Measurements from ENCODE around the gene CFAP68.

Gene CFAP68

GRCh38 chr11:111908639-111909305 lies 29.4 kb downstream of the CFAP68 start:
- TF ChIP-seq TAF1 (IDR thresholded peaks at IDR 0.05; ENCODE audit: borderline replicate concordance, insufficient read depth, low read length), result no peak
- TF ChIP-seq FOXP2 (optimal IDR thresholded peaks at IDR 0.05; ENCODE audit: borderline replicate concordance, extremely low read depth, extremely low read length, insufficient read depth), result no peak

- TF ChIP-seq FOXP2 (optimal IDR thresholded peaks at IDR 0.05; ENCODE audit: borderline replicate concordance, extremely low read depth, extremely low read length, insufficient read depth) (no peak), REST (IDR thresholded peaks at IDR 0.05; ENCODE audit: insufficient read depth in 1 of 2, low read depth in 2 of 2, low read length in 2 of 2) (no peak), POLR2AphosphoS5 (IDR thresholded peaks at IDR 0.05; ENCODE audit: low read depth, low read length) (no peak)
Measured at GRCh38 chr11:111909378-111909777, 30.0 kb downstream of the CFAP68 start.

- TF ChIP-seq POLR2AphosphoS5 (IDR thresholded peaks at IDR 0.05; ENCODE audit: low read depth, low read length) (no peak), SIN3A (IDR thresholded peaks at IDR 0.05; ENCODE audit: borderline replicate concordance, insufficient read depth, low read length) (no peak), TAF1 (IDR thresholded peaks at IDR 0.05; ENCODE audit: borderline replicate concordance, insufficient read depth, low read length) (no peak)
Measured at GRCh38 chr11:111910676-111911562, 31.6 kb downstream of the CFAP68 start.

GRCh38 chr11:111911563-111912401 lies 32.4 kb downstream of the CFAP68 start, which contains the start of gene CRYAB:
CRYAB (minus strand) TSS chr11:111911770; CDS start chr11:111911724, 46 bp downstream.
- no peak for TF ChIP-seq FOXP2 (optimal IDR thresholded peaks at IDR 0.05; ENCODE audit: borderline replicate concordance, extremely low read depth, extremely low read length, insufficient read depth)
- no peak for TF ChIP-seq REST (IDR thresholded peaks at IDR 0.05; ENCODE audit: insufficient read depth in 1 of 2, low read depth in 2 of 2, low read length in 2 of 2)
- no peak for TF ChIP-seq SIN3A (IDR thresholded peaks at IDR 0.05; ENCODE audit: borderline replicate concordance, insufficient read depth, low read length)
- no peak for TF ChIP-seq TAF1 (IDR thresholded peaks at IDR 0.05; ENCODE audit: borderline replicate concordance, insufficient read depth, low read length)
- no peak for TF ChIP-seq POLR2AphosphoS5 (IDR thresholded peaks at IDR 0.05; ENCODE audit: low read depth, low read length)

GRCh38 chr11:111912535-111912934 lies 33.2 kb downstream of the CFAP68 start, which contains the start of gene HSPB2:
HSPB2 (plus strand) TSS chr11:111912734; CDS start chr11:111912830, 96 bp downstream.
- TF ChIP-seq POLR2AphosphoS5 (IDR thresholded peaks at IDR 0.05; ENCODE audit: low read depth, low read length) (no peak), TAF1 (IDR thresholded peaks at IDR 0.05; ENCODE audit: borderline replicate concordance, insufficient read depth, low read length) (no peak), REST (IDR thresholded peaks at IDR 0.05; ENCODE audit: insufficient read depth in 1 of 2, low read depth in 2 of 2, low read length in 2 of 2) (no peak), SIN3A (IDR thresholded peaks at IDR 0.05; ENCODE audit: borderline replicate concordance, insufficient read depth, low read length) (no peak), FOXP2 (optimal IDR thresholded peaks at IDR 0.05; ENCODE audit: borderline replicate concordance, extremely low read depth, extremely low read length, insufficient read depth) (no peak)
